H9 (cell line): ENCODE results near the gene CDC40. TPM values are rescaled to one million over a fixed set of nuclear protein-coding genes. Genes with fewer than 3 reads are reported as not detected.

Experiments used
- DNase-seq: peaks from one replicate; pipeline ENCODE4 v3.0.0-alpha.2; 2017
- H2AFZ ChIP-seq: one replicate; pipeline ENCODE4 v1.6.1; 2013; ENCODE audit warnings: mild to moderate bottlenecking, low read length, control low read depth, moderate library complexity
- H2AK5ac ChIP-seq: 2 replicates; pipeline ENCODE4 v1.6.1; 2013; ENCODE audit warnings: low read length, control low read depth, mixed read lengths; ENCODE audit not compliant: insufficient read length
- H2BK120ac ChIP-seq: one replicate; pipeline ENCODE4 v1.6.1; 2013; ENCODE audit warnings: low read depth, mild to moderate bottlenecking, low read length, control low read depth, inconsistent platforms; ENCODE audit not compliant: poor library complexity, severe bottlenecking
- H2BK12ac ChIP-seq: 2 replicates; pipeline ENCODE4 v1.6.1; 2013; ENCODE audit warnings: low read length, control low read depth, mixed read lengths, low read depth; ENCODE audit not compliant: insufficient read length
- H2BK15ac ChIP-seq: 2 replicates; pipeline ENCODE4 v1.6.1; 2013; ENCODE audit warnings: low read depth, low read length, control low read depth
- H2BK20ac ChIP-seq: one replicate; pipeline ENCODE4 v1.6.1; 2013; ENCODE audit warnings: low read depth, mild to moderate bottlenecking, low read length, control low read depth, inconsistent platforms; ENCODE audit not compliant: poor library complexity, severe bottlenecking
- H2BK5ac ChIP-seq: 2 replicates; pipeline ENCODE4 v1.6.1; 2013; ENCODE audit warnings: low read length, control low read depth, mixed read lengths; ENCODE audit not compliant: insufficient read length
- H3K14ac ChIP-seq: 2 replicates; pipeline ENCODE4 v1.6.1; 2013; ENCODE audit warnings: low read length, control low read depth; ENCODE audit not compliant: insufficient read depth
- H3K18ac ChIP-seq: 2 replicates; pipeline ENCODE4 v1.6.1; 2013; ENCODE audit warnings: low read depth, mild to moderate bottlenecking, mixed read lengths, low read length, control low read depth; ENCODE audit not compliant: insufficient read length
- H3K23ac ChIP-seq: 2 replicates; pipeline ENCODE4 v1.6.1; 2013; ENCODE audit warnings: low read length, control low read depth, mixed read lengths, low read depth; ENCODE audit not compliant: insufficient read length
- H3K23me2 ChIP-seq: 2 replicates; pipeline ENCODE4 v1.6.1; 2013; ENCODE audit warnings: low read depth, mild to moderate bottlenecking, mixed read lengths, low read length, control low read depth; ENCODE audit not compliant: insufficient read length, poor library complexity, severe bottlenecking
- H3K27ac ChIP-seq: 2 replicates; pipeline ENCODE4 v1.5.1; 2013; ENCODE audit warnings: low read length, control low read depth, mixed read lengths, low read depth; ENCODE audit not compliant: insufficient read length
- H3K27me3 ChIP-seq: 2 replicates; pipeline ENCODE4 v1.6.1; 2013; ENCODE audit warnings: low read length, control low read depth, inconsistent platforms; ENCODE audit not compliant: insufficient read depth
- H3K4ac ChIP-seq: 2 replicates; pipeline ENCODE4 v1.6.1; 2013; ENCODE audit warnings: low read depth, mild to moderate bottlenecking, control low read depth, inconsistent platforms, low read length, moderate library complexity
- H3K4me1 ChIP-seq: 2 replicates; pipeline ENCODE4 v1.6.1; 2013; ENCODE audit warnings: low read length, control low read depth, inconsistent platforms; ENCODE audit not compliant: insufficient read depth
- H3K4me2 ChIP-seq: 2 replicates; pipeline ENCODE4 v1.6.1; 2013; ENCODE audit warnings: low read length, control low read depth, mixed read lengths; ENCODE audit not compliant: insufficient read length, insufficient read depth
- H3K56ac ChIP-seq: 2 replicates; pipeline ENCODE4 v1.6.1; 2013; ENCODE audit warnings: low read depth, mild to moderate bottlenecking, mixed read lengths, low read length, control low read depth; ENCODE audit not compliant: insufficient read length
- H3K79me1 ChIP-seq: 2 replicates; pipeline ENCODE4 v1.6.1; 2013; ENCODE audit warnings: low read depth, mild to moderate bottlenecking, moderate library complexity, low read length, control low read depth, inconsistent platforms; ENCODE audit not compliant: insufficient read depth, poor library complexity, severe bottlenecking
- H3K79me2 ChIP-seq: 2 replicates; pipeline ENCODE4 v1.6.1; 2013; ENCODE audit warnings: low read length, control low read depth, inconsistent platforms; ENCODE audit not compliant: insufficient read depth
- H3K9ac ChIP-seq: 2 replicates; pipeline ENCODE4 v1.6.1; 2013; ENCODE audit warnings: low read length, control low read depth, mixed read lengths; ENCODE audit not compliant: insufficient read length; ENCODE audit errors: extremely low read depth
- H3K9me3 ChIP-seq: one replicate; pipeline ENCODE4 v1.6.1; 2013; ENCODE audit warnings: low read depth, low read length, inconsistent platforms; ENCODE audit not compliant: control insufficient read depth
- H3T11ph ChIP-seq: one replicate; pipeline ENCODE4 v1.6.1; 2013; ENCODE audit warnings: mild to moderate bottlenecking, low read length, control low read depth, inconsistent platforms
- H4K20me1 ChIP-seq: one replicate; pipeline ENCODE4 v1.6.1; 2013; ENCODE audit not compliant: control insufficient read depth, insufficient read length, insufficient read depth
- H4K5ac ChIP-seq: 2 replicates; pipeline ENCODE4 v1.6.1; 2013; ENCODE audit warnings: low read depth, mild to moderate bottlenecking, mixed read lengths, low read length, control low read depth; ENCODE audit not compliant: insufficient read length
- H4K8ac ChIP-seq: replicated peaks from 2 replicates; pipeline ENCODE4 v1.6.1; 2013; ENCODE audit warnings: low read length, control low read depth, mixed read lengths, low read depth; ENCODE audit not compliant: insufficient read length
- H4K91ac ChIP-seq: 2 replicates; pipeline ENCODE4 v1.6.1; 2013; ENCODE audit warnings: low read depth, mild to moderate bottlenecking, moderate library complexity, mixed read lengths, low read length, control low read depth; ENCODE audit not compliant: insufficient read length
- H3K27ac Mint-ChIP-seq, 3 experiments: 2 replicates in 2 of 3; 3 replicates in 1 of 3; pipeline ENCODE4 v1.8.0; 2020 to 2021; ENCODE audit warnings: mixed read lengths in 3 of 3, mild to moderate bottlenecking in 1 of 3, moderate library complexity in 1 of 3
- H3K27me3 Mint-ChIP-seq: 2 replicates; pipeline ENCODE4 v1.8.0; 2021; ENCODE audit warnings: low read depth, mild to moderate bottlenecking, moderate library complexity, mixed read lengths
- H3K36me3 Mint-ChIP-seq, 3 experiments: 2 replicates in 2 of 3; 3 replicates in 1 of 3; pipeline ENCODE4 v1.8.0; 2020 to 2021; ENCODE audit warnings: low read depth in 3 of 3, mixed read lengths in 3 of 3; ENCODE audit not compliant: insufficient read depth in 1 of 3
- H3K4me1 Mint-ChIP-seq, 2 experiments: 2 replicates each; pipeline ENCODE4 v1.8.0; 2020; ENCODE audit warnings: mixed read lengths in 2 of 2
- H3K4me3 Mint-ChIP-seq, 2 experiments: 2 replicates in 1 of 2; 3 replicates in 1 of 2; pipeline ENCODE4 v1.8.0; 2020 to 2021; ENCODE audit warnings: mild to moderate bottlenecking in 2 of 2, mixed read lengths in 2 of 2, moderate library complexity in 1 of 2
- H3K9me3 Mint-ChIP-seq, 2 experiments: 2 replicates in 1 of 2; 3 replicates in 1 of 2; pipeline ENCODE4 v1.8.0; 2020; ENCODE audit warnings: mild to moderate bottlenecking in 2 of 2, mixed read lengths in 2 of 2, moderate library complexity in 1 of 2
- WGBS: extraction: QIAGEN DNeasy Blood & Tissue Kit; methylation state at CpG from one replicate; pipeline ENCODE4 v1.1.7; 2013; ENCODE audit warnings: missing lambda C conversion rate, low lambda C conversion rate, mixed read lengths; ENCODE audit not compliant: insufficient read length; ENCODE audit errors: extremely low coverage; 5-methylcytosine and 5-hydroxymethylcytosine counted together
- total RNA-seq: library from RNA; stranded (reverse); gene quantifications from 2 replicates; pipeline ENCODE4 v1.2.1, GENCODE V29; 2021
- TF ChIP-seq, protein P1 (sequence below): fragments of 200-600 bp; sonication (generic); conservative IDR thresholded peaks from 3 replicates; pipeline ENCODE4 v1.8.0; 2021; ENCODE audit warnings: antibody characterized with exemption, mild to moderate bottlenecking

CDC40 gene
- total RNA-seq, 1 experiment from 2014 or later = 23.5 TPM

DNA sequence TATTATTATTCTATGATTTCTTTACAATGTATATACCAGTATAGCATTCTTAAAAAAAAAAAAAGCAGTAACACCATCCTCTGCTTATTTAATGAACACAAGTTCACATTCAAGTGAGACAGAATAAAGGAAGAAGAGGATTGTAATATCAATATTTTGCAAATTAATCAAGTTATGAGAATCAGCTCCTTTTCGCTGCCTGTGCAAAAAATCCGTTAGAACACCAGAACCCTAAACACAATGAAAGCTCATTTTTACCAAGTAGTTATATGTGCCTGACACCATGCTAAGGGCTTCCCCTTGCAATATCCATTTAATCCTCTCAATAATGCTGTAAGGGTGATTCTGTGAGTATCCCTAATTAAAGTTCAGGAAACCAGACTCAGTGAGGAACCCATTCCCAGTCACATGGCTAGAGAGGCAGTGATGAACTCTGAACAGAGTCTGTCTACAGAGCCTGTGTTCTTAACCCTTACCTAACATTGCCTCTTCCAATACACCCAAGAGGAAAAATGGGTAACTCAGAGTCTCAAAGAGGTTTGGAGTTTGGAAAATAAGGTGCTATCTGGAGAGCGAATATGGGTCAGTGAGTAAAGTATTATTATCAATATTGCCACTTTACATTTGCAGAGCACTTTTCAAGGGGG, 66.8 kb downstream of the CDC40 start:
- Histone ChIP-seq H4K91ac (no peak overlapping the region), H3T11ph (no peak overlapping the region), H3K4me1 (no peaks in the 10 kb centered on the region), H3K4ac (no peak overlapping the region), H2BK12ac (no peak overlapping the region), H4K20me1 (no peaks in the 10 kb centered on the region), H3K79me1 (no peaks in the 10 kb centered on the region), H3K23me2 (no peaks in the 10 kb centered on the region), H2BK120ac (no peak overlapping the region), H3K9ac (no peak overlapping the region), H3K27ac (no peak overlapping the region), H2AK5ac (no peak overlapping the region), H3K4me2 (no peak overlapping the region), H3K23ac (no peak overlapping the region), H4K8ac (no peak overlapping the region), H2AFZ (no peak overlapping the region), H3K27me3 (no peaks in the 10 kb centered on the region), H4K5ac (no peak overlapping the region), H2BK15ac (no peak overlapping the region), H3K9me3 (no peaks in the 10 kb centered on the region), H2BK20ac (no peak overlapping the region), H3K14ac (no peak overlapping the region), H3K18ac (no peak overlapping the region), H3K56ac (no peak overlapping the region), H2BK5ac (no peak overlapping the region), H3K79me2 (no peaks in the 10 kb centered on the region)
- H3K4me3 Mint-ChIP-seq = no peak overlapping the region
- WGBS = no CpG with 5 or more reads among the region's 3 CpGs
- no peak for DNase-seq
- H3K27ac Mint-ChIP-seq = no peak overlapping the region
- peaks cover 8 to 12% of the 10 kb centered on the region in 2 experiments for H3K4me1 Mint-ChIP-seq
- no peaks in the 10 kb centered on the region for H3K9me3 Mint-ChIP-seq
- TF ChIP-seq, protein P1, sequence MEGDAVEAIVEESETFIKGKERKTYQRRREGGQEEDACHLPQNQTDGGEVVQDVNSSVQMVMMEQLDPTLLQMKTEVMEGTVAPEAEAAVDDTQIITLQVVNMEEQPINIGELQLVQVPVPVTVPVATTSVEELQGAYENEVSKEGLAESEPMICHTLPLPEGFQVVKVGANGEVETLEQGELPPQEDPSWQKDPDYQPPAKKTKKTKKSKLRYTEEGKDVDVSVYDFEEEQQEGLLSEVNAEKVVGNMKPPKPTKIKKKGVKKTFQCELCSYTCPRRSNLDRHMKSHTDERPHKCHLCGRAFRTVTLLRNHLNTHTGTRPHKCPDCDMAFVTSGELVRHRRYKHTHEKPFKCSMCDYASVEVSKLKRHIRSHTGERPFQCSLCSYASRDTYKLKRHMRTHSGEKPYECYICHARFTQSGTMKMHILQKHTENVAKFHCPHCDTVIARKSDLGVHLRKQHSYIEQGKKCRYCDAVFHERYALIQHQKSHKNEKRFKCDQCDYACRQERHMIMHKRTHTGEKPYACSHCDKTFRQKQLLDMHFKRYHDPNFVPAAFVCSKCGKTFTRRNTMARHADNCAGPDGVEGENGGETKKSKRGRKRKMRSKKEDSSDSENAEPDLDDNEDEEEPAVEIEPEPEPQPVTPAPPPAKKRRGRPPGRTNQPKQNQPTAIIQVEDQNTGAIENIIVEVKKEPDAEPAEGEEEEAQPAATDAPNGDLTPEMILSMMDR = no peak
- no peaks in the 10 kb centered on the region for H3K27me3 Mint-ChIP-seq
- H3K36me3 Mint-ChIP-seq = no peaks in the 10 kb centered on the region
